H54 (cell line): ENCODE results near the gene IRX4.

Experiments
- DNase-seq: peaks from one replicate; pipeline ENCODE4 v3.0.0; 2011; ENCODE audit warnings: low spot score, mixed read lengths; ENCODE audit not compliant: insufficient read length
- FAIRE-seq: peaks from 3 replicates; lab custom pipeline; 2011; peaks lifted over from hg19 to GRCh38; lab: Jason Lieb, UNC
- POLR2A ChIP-seq: IDR thresholded peaks from 2 replicates; pipeline ENCODE4 v1.6.1; 2011; ENCODE audit warnings: low read depth, mild to moderate bottlenecking, low read length

IRX4 gene

DNA sequence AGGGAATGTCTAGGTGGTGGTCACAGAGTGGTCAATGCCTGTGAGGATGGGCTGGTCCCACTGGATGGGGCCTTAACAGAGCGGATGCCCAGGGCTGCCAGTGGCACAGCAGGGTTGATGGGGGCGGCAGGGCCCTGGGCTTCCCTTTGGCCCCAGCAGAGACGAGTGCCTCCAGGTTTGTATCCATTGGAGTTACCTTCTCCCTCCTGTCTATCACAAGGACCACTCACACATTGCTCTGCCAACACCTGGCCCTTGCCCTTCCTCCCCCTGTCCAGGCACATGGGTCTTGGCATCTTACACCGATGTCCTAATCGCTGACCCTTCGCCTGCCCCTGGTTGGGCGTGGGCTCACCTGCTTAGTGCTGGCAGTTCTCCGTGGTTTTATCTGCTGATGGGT lies 26.2 kb upstream of the IRX4 start:
- no peak for TF ChIP-seq POLR2A
- no peak for FAIRE-seq
- DNase-seq = no peak

- DNase-seq (no peak), FAIRE-seq (no peak)
- no peak for TF ChIP-seq POLR2A
Observed at GRCh38 chr5:1907616-1908015, 24.9 kb upstream of the IRX4 start.

- TF ChIP-seq POLR2A = no peak
- FAIRE-seq = no peak
- no peak for DNase-seq
Observed at GRCh38 chr5:1905108-1905507, 22.4 kb upstream of the IRX4 start.

- FAIRE-seq = no peak
- no peak for DNase-seq
- TF ChIP-seq POLR2A = no peak
Observed at GRCh38 chr5:1901983-1902382, 19.3 kb upstream of the IRX4 start.

DNA sequence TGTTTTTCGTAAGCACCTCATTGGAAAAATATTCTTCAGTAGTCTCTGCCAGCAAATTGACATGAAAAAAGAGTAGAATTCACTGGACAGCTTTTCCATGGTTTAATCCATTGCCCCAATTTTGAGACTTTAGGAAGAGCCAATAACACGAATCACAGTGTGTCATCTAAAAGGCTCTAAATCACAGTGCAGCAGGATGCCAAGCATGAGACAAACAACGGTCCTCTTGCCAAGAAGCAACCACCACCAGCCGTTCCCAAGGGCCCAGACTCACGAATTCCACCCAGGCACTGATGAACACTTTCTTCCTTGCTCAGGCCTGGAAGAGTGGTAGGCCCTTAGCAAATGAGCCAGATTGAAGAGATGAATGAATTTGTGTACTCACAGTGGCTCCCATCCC lies 18.3 kb upstream of the IRX4 start:
- TF ChIP-seq POLR2A = no peak
- FAIRE-seq = no peak
- no peak for DNase-seq

GRCh38 chr5:1899201-1899600 lies 16.5 kb upstream of the IRX4 start:
- FAIRE-seq (no peak), DNase-seq (no peak)
- TF ChIP-seq POLR2A = no peak

DNA sequence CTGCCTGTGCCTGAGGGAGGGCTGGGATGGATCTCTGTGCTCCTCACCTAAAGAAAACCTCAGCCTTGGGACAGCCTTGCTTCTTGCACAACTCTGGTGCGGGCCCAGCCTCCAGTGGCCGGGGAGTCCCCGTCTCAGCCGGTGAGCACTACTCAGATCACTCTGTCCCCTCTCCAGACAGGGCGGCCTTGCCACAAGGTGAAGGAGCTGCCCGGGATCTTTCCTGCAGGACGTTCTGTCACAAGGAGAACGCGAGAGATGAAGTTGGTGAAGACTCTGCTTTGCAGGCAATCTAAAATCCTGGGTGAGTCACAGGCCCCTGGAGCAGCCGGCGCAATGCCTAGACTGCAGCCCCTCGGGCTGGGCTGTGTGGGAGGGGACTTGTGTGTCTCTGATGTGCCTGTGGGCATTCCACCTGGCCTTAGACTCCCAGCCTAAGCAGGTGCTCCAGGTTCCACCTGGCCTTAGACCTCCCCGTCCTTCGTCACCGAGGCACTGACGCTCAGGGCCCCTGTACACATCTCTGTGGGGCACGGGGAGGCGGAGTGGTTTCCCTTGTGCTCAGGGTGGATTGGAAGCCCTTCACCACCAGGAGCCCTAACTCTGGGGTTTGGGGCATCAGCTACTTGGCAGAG lies 15.2 kb upstream of the IRX4 start:
- no peak for FAIRE-seq
- DNase-seq = no peak
- no peak for TF ChIP-seq POLR2A

DNA sequence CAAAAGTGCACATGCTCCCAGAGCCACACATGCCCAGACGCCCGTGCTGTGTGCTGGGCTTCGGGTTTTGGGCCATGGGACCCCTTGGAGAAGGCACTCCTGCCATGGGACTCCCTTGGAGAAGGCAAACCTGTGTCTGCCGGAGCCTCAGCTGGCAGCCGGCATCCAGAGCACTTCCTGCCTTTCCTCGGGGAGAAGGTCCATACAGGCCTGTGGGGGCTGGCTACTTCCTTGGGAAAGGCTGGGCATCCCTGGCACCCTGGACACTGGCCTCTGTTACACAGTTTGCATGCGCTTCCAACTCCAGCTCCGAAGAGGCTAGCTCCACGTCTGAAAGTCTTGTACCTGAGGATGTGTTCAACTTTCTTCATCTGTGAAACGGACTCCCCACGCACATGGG lies 14.7 kb upstream of the IRX4 start:
- DNase-seq (no peak), FAIRE-seq (no peak)
- no peak for TF ChIP-seq POLR2A

DNA sequence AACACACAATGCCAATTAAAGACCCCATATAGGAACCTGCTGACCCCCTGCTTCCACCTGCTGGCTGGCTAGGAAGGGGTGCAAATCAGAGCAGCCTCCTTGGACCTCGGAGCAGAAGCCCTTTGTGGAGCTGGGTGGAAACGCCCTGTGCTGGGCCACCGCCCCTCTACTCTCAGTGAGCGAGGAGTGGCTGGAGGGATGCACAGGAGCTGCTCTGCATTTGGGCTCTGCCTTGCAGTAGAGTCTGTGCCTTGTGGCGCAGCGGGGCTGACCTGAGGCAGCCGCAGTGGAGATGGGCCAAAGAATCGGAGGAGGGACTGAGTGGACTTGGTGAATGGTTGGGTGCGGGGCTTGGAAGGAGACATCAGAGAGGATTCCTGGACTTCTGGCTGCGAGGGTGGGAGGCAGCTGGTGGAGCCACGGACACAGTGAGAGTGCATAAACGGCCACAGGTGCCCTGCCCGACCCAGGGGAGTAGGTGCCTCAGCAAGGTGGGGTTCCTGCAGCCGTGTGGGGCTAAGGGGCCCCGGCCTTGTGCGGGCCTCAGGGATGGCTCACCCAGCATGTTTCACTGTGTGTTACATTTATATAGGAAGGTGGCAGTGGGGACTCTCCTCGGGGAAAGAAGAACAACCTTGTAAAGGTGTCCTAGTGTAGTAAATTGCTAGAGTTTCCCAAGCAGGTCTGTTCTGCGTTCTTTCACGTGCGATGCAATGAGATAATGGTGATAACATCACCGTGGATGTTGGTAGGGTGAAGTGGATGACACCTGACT lies 14.1 kb upstream of the IRX4 start:
- no peak for DNase-seq
- FAIRE-seq = no peak
- no peak for TF ChIP-seq POLR2A

GRCh38 chr5:1895739-1896420 lies 13.2 kb upstream of the IRX4 start:
- FAIRE-seq (no peak), DNase-seq (no peak)
- TF ChIP-seq POLR2A = no peak

GRCh38 chr5:1894243-1894642 lies 11.5 kb upstream of the IRX4 start:
- FAIRE-seq (no peak), DNase-seq (no peak)
- TF ChIP-seq POLR2A = no peak

DNA sequence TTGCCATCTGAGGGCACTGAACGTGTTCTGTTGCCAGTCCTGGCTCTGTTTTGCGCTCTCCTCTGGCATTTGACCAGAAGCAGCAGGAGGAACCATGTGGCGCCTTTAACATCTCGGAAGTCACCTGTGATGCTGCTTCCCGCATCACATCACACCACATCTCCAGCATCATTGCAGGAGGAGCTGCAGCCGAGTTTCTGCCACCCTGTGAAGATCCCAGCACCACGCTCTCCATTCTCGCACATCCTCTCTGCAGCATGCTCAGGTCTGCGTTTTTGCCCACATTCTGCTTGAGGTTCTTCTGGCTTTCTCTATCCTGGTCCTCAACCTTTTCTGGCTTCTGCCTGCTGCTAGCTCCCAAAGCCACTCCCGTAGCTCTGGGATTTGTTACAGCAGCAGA lies 11.0 kb upstream of the IRX4 start:
- TF ChIP-seq POLR2A = no peak
- no peak for FAIRE-seq
- DNase-seq = no peak

DNA sequence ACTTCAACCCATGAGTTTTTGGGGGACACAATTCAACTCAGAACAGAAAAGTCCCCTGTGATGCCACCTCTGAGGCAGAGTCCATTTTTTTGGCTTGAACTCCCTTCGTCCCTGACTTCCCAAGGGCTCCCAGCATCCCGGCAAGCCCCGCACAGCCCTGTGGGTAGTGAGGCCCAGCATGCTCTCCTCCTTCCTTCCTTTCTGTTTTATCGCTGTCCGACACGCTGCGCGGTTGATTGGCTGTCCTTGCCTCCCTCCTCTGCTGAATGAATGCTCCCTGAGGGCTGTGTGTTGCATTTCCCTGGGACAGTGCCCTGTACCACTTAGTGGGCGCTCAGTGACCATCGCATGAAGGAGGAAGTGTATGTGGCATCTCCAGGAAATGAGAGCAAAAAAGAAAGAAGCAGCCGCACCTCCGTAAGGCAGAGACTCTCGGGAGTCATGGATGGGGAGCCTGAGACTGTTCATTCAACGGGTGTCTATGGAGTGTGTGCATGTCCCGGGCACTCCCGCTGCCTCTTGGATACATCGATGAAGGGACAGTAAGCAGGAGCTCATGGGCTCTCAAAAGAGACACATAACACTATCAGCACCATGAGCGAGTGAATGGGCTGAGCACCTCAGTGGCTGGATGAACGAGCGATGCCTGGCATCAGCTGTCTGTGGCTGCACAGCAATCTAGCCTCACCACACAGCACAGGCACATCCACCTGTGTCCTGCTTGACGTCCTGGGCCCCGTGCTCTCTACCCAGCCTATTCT lies 10.1 kb upstream of the IRX4 start:
- DNase-seq (no peak), FAIRE-seq (no peak)
- TF ChIP-seq POLR2A = no peak

- no peak for DNase-seq
- no peak for FAIRE-seq
- TF ChIP-seq POLR2A = no peak
Observed at GRCh38 chr5:1892211-1892610, 9.5 kb upstream of the IRX4 start.
